Esophagus squamous epithelium (tissue), 5 donors: ENCODE results near the gene BACH2. TPM values are rescaled to one million over a fixed set of nuclear protein-coding genes. Genes with fewer than 3 reads are reported as not detected.

Experiments
- DNase-seq: peaks from one replicate; lab custom pipeline; 2025; lab: John Stamatoyannopoulos, UW
- H3K27ac ChIP-seq, 4 donors: fragments of 200-600 bp; sonication (generic); one replicate each; pipeline ENCODE4 v1.5.1; 2016 to 2019; ENCODE audit warnings: mild to moderate bottlenecking in 1 of 4
- H3K27me3 ChIP-seq, 4 donors: fragments of 200-600 bp; sonication (generic); 1 replicate in 3 of 4; 2 replicates in 1 of 4; pipeline versions ENCODE4 v1.5.1 to v1.6.0; 2017 to 2021; ENCODE audit warnings: antibody characterized with exemption in 1 of 4
- H3K36me3 ChIP-seq, 3 donors: fragments of 200-600 bp; sonication (generic); one replicate each; pipeline ENCODE4 v1.5.1; 2016 to 2019
- H3K4me1 ChIP-seq, 3 donors: fragments of 200-600 bp; sonication (generic); one replicate each; pipeline ENCODE4 v1.5.1; 2017 to 2019
- H3K4me3 ChIP-seq, 4 donors: fragments of 200-600 bp; sonication (generic); 1 replicate in 3 of 4; 2 replicates in 1 of 4; pipeline ENCODE4 v1.5.1; 2016 to 2019; ENCODE audit warnings: mild to moderate bottlenecking in 2 of 4, moderate library complexity in 1 of 4
- H3K9me3 ChIP-seq, 3 donors: fragments of 200-600 bp; sonication (generic); one replicate each; pipeline ENCODE4 v1.5.1; 2016 to 2019
- POLR2A ChIP-seq, 4 donors: fragments of 450-650 bp; IDR thresholded peaks; one replicate each; pipeline ENCODE4 v1.6.1; 2017; ENCODE audit warnings: antibody characterized with exemption in 4 of 4, mild to moderate bottlenecking in 4 of 4, moderate library complexity in 3 of 4
- WGBS, 2 donors: methylation state at CpG; one replicate each; pipeline ENCODE4 v1.1.5; 2018; 5-methylcytosine and 5-hydroxymethylcytosine counted together
- intact Hi-C: fragments of 100-400 bp; cut with DNase I; formaldehyde crosslinking; loops from one replicate; pipeline ENCODE4 v1.15.0; 2022
- total RNA-seq, 4 donors: library from RNA; depleted of rRNA; stranded (reverse); fragments of >200 nt; gene quantifications; one replicate each; pipeline ENCODE4 v1.1.0, GENCODE V29; 2016
- TF ChIP-seq, protein P1 (sequence below), 6 experiments: fragments of 450-650 bp in 4 of 6; fragments of 200-600 bp in 2 of 6; sonication (generic) in 2 of 6; IDR thresholded peaks; one replicate each; pipeline ENCODE4 v1.5.1; 2016 to 2019; ENCODE audit warnings: antibody characterized with exemption in 6 of 6, mild to moderate bottlenecking in 4 of 6, moderate library complexity in 4 of 6
- donor health status: DM: yes; HTN: yes; CAD: no.

The BACH2 gene
- total RNA-seq, 4 donors from 2014 or later: 0.22 to 6.1 (median 0.66) TPM

DNA sequence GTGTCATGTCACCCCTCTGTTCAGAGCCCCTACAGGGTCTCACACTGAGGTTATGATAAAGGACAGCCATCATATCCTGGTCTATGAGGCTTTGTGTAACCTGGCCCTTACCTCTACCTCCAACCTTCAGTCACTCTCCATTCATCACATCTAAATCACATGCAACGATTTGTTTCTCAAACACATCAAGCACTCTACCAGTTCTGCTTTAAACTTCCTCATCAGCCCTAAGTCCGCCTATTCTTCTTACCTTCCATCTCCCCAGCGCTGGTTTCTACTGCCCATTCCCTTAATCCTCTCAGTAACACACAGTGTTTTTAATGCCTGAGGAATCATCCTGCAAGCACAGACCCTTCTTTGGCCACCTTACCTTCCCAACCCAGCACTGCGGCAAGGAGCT lies 17.9 kb upstream of the BACH2 start:
- H3K27ac ChIP-seq: no peak overlapping the region
- TF ChIP-seq, protein P1, sequence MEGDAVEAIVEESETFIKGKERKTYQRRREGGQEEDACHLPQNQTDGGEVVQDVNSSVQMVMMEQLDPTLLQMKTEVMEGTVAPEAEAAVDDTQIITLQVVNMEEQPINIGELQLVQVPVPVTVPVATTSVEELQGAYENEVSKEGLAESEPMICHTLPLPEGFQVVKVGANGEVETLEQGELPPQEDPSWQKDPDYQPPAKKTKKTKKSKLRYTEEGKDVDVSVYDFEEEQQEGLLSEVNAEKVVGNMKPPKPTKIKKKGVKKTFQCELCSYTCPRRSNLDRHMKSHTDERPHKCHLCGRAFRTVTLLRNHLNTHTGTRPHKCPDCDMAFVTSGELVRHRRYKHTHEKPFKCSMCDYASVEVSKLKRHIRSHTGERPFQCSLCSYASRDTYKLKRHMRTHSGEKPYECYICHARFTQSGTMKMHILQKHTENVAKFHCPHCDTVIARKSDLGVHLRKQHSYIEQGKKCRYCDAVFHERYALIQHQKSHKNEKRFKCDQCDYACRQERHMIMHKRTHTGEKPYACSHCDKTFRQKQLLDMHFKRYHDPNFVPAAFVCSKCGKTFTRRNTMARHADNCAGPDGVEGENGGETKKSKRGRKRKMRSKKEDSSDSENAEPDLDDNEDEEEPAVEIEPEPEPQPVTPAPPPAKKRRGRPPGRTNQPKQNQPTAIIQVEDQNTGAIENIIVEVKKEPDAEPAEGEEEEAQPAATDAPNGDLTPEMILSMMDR (IDR thresholded peaks at IDR 0.05): no peak
- no peak for TF ChIP-seq POLR2A (IDR thresholded peaks at IDR 0.05)
- H3K27me3 ChIP-seq: peaks cover 0 to 10% (median 0%) of the 10 kb centered on the region in 4 donors
- intact Hi-C loops: no loop called here
- WGBS, 2 donors: 84 to 92% methylated on average over 4 of the region's 4 CpGs
- DNase-seq: no peak
- no peaks in the 10 kb centered on the region for H3K36me3 ChIP-seq
- no peaks in the 10 kb centered on the region for H3K4me1 ChIP-seq
- no peaks in the 10 kb centered on the region for H3K9me3 ChIP-seq
- H3K4me3 ChIP-seq: no peak overlapping the region

DNA sequence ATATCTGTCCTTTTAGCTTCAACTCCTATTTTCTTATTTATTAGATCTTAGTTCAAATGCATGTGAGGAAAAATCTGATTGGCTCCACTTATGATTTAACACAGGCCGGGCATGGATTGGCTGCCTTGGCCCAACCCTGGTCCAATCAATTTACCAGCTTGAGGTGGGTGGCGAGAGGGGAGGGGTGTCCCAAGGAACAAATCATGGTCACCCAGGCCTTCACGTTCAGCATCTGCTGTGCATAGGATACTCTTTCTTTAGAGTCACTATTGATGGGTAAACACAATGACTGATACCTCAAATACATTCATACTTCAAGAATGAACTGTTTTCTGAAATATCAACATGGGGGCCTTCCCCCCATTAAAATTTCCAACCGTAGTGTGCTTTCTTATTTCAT lies 14.9 kb upstream of the BACH2 start:
- no peaks in the 10 kb centered on the region for H3K9me3 ChIP-seq
- H3K4me1 ChIP-seq: no peaks in the 10 kb centered on the region
- no peak overlapping the region for H3K27ac ChIP-seq
- H3K36me3 ChIP-seq: no peaks in the 10 kb centered on the region
- intact Hi-C loops: no loop called here
- peaks cover 0 to 10% (median 0%) of the 10 kb centered on the region in 4 donors for H3K27me3 ChIP-seq
- TF ChIP-seq, protein P1 (IDR thresholded peaks at IDR 0.05): no peak
- TF ChIP-seq POLR2A (IDR thresholded peaks at IDR 0.05): no peak
- H3K4me3 ChIP-seq: no peak overlapping the region
- DNase-seq: no peak
- 82 to 93% methylated on average over 4 of the region's 4 CpGs for WGBS, 2 donors

DNA sequence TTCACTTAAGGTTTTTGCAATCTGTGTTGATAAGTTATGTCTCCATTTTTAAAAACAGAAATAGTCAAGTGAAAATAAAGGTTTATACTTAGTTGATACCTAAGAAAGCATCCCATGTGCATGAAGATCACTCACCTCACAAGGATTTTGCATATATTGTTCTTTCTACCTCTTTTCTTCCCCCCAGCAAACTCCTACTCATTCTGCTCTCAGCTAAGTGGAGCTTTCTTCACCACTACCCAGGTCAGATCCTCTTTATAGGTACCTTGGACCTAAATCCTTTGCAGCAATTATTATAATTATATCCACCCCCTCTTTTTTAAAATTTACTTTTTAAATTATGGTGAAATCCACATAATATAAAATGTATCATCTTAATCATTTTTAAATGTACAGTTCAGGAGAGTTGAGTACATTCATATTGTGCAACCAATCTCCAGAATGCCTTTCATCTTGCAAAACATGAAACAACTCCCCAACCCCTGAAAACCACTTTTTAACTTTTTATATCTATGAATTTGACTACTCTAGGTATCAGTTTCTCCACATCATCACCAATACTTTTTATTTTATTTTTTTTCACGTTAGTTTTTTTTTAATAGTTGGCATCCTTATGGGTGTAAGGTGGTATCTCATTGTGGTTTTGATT lies 9.3 kb upstream of the BACH2 start:
- H3K36me3 ChIP-seq: no peaks in the 10 kb centered on the region
- WGBS, 2 donors: 57 to 61% methylated on average over 1 of the region's 1 CpG
- no peaks in the 10 kb centered on the region for H3K27me3 ChIP-seq
- DNase-seq: no peak
- H3K27ac ChIP-seq: no peak overlapping the region
- H3K9me3 ChIP-seq: no peaks in the 10 kb centered on the region
- TF ChIP-seq POLR2A (IDR thresholded peaks at IDR 0.05): no peak
- TF ChIP-seq, protein P1 (IDR thresholded peaks at IDR 0.05): no peak
- no peak overlapping the region for H3K4me3 ChIP-seq
- intact Hi-C loops: no loop called here
- no peaks in the 10 kb centered on the region for H3K4me1 ChIP-seq

DNA sequence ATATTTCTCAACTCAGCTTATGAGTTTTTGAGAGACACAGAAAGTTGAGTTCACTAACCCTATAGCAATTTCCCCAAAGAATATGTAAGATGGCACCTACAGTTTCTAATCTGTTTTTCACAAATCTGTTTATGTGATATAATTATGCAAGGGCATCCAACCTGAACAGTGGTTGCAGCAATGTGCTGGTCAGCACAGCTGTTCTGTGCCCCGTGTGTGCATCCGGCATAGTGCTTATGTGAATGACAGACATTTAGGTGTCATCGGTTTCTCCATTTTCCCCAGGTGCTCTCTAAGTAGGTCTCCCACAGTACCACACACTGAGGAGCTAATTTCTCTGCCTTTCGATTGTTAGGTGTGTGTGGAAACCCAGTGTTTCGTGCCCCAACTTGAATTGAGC lies 7.7 kb upstream of the BACH2 start:
- Histone ChIP-seq H3K27ac (no peak overlapping the region), H3K4me1 (no peaks in the 10 kb centered on the region), H3K27me3 (peaks cover 0 to 6% (median 0%) of the 10 kb centered on the region in 4 donors), H3K9me3 (no peaks in the 10 kb centered on the region), H3K4me3 (no peak overlapping the region), H3K36me3 (no peaks in the 10 kb centered on the region)
- no peak for DNase-seq
- 65 to 75% methylated on average over 5 of the region's 5 CpGs for WGBS, 2 donors
- no peak for TF ChIP-seq POLR2A (IDR thresholded peaks at IDR 0.05)
- TF ChIP-seq, protein P1 (IDR thresholded peaks at IDR 0.05): no peak
- intact Hi-C loops: no loop called here

DNA sequence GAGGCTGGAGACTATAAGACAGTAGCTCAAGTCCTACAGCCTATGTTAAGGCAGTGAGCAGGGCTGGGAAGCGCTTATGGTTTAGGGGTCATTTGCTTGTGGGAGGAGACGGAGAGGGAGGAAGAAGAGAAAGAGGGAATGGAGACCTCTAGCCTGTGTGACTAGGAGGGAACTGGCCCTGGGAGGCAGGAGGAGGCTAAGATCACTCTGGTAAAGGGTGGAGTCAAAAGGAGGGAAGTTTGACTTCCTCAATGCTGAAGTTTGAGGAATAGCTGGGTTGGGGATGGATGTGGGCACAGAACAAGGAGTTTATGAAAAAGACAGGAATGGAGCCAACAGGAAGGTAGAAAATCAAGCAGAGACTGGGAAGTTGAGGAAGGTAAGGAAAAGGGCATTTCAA lies 6.4 kb upstream of the BACH2 start:
- H3K27ac ChIP-seq: no peak overlapping the region
- H3K27me3 ChIP-seq: peaks cover 0 to 6% (median 0%) of the 10 kb centered on the region in 4 donors
- intact Hi-C loops: no loop called here
- H3K36me3 ChIP-seq: no peaks in the 10 kb centered on the region
- no peaks in the 10 kb centered on the region for H3K4me1 ChIP-seq
- H3K4me3 ChIP-seq: no peak overlapping the region
- H3K9me3 ChIP-seq: no peaks in the 10 kb centered on the region
- DNase-seq: no peak
- TF ChIP-seq, protein P1 (IDR thresholded peaks at IDR 0.05): no peak
- no peak for TF ChIP-seq POLR2A (IDR thresholded peaks at IDR 0.05)
- WGBS, 2 donors: 68 to 100% methylated on average over 2 of the region's 2 CpGs
